WTC11 (cell line): ENCODE measurements around the gene SLCO4C1. TPM values are rescaled to one million over a fixed set of nuclear protein-coding genes. Genes with fewer than 3 reads are reported as not detected.
A peak's percentile ranks its signal among the peaks of the same experiment; 100 is the strongest.

Experiments
- ATAC-seq: fragments of 200-7000 bp; cut with Tn5 transposase; 2 replicates; pipeline ENCODE4 v1.10.0; 2021; ENCODE audit warnings: mild to moderate bottlenecking, moderate library complexity
- Bru-seq: library from RNA; stranded (reverse); fragments of 400-500 nt; gene quantifications from one replicate; lab custom pipeline; 2021; lab: Mats Ljungman, UMichigan
- CTCF ChIA-PET: fragments of 300-600 bp; sonication (Branson Sonifier 250); formaldehyde crosslinking; loops from one replicate; lab custom pipeline; 2021; ENCODE audit warnings: antibody characterized with exemption; lab: Charles Lee
- POLR2A ChIA-PET: fragments of 350-600 bp; sonication (Branson Sonifier 250); formaldehyde crosslinking; loops from one replicate; lab custom pipeline; 2021; ENCODE audit warnings: antibody characterized with exemption; lab: Charles Lee
- DNase-seq: peaks from one replicate; pipeline ENCODE4 v3.0.0; 2021; ENCODE audit warnings: low spot score
- H3K27ac Mint-ChIP-seq: 2 replicates; pipeline ENCODE4 v1.8.0; 2021; ENCODE audit warnings: mixed read lengths
- H3K27me3 Mint-ChIP-seq: 2 replicates; pipeline ENCODE4 v1.8.0; 2021; ENCODE audit warnings: low read depth, mild to moderate bottlenecking, moderate library complexity, mixed read lengths
- H3K36me3 Mint-ChIP-seq: 2 replicates; pipeline ENCODE4 v1.8.0; 2021; ENCODE audit warnings: mixed read lengths
- H3K4me1 Mint-ChIP-seq: 2 replicates; pipeline ENCODE4 v1.8.0; 2022; ENCODE audit warnings: mixed read lengths
- H3K4me3 Mint-ChIP-seq: 2 replicates; pipeline ENCODE4 v1.8.0; 2021; ENCODE audit warnings: mild to moderate bottlenecking, moderate library complexity, mixed read lengths
- H3K9me3 Mint-ChIP-seq: 2 replicates; pipeline ENCODE4 v1.8.0; 2021; ENCODE audit warnings: mixed read lengths
- AFF4 ChIP-seq: sonication (generic); formaldehyde crosslinking; IDR thresholded peaks from 2 replicates; pipeline ENCODE4 v1.8.1; 2023; ENCODE audit warnings: mild to moderate bottlenecking, missing genetic modification reagents, borderline replicate concordance
- ATF3 ChIP-seq: sonication (generic); formaldehyde crosslinking; conservative IDR thresholded peaks from 2 replicates; pipeline ENCODE4 v1.8.1; 2022; ENCODE audit warnings: mild to moderate bottlenecking, missing genetic modification reagents
- CREB1 ChIP-seq: sonication (generic); formaldehyde crosslinking; IDR thresholded peaks from 2 replicates; pipeline ENCODE4 v1.8.0; 2023; ENCODE audit warnings: mild to moderate bottlenecking, missing genetic modification reagents
- CREM ChIP-seq: sonication (generic); formaldehyde crosslinking; IDR thresholded peaks from 2 replicates; pipeline ENCODE4 v1.8.1; 2022; ENCODE audit warnings: mild to moderate bottlenecking, missing genetic modification reagents, moderate library complexity
- E2F1 ChIP-seq: sonication (generic); formaldehyde crosslinking; IDR thresholded peaks from 2 replicates; pipeline ENCODE4 v1.8.0; 2022; ENCODE audit warnings: mild to moderate bottlenecking, missing genetic modification reagents
- FOXK1 ChIP-seq: sonication (generic); formaldehyde crosslinking; IDR thresholded peaks from 2 replicates; pipeline ENCODE4 v1.8.0; 2022; ENCODE audit warnings: mild to moderate bottlenecking, moderate library complexity, missing genetic modification reagents
- GABPB1 ChIP-seq: sonication (generic); formaldehyde crosslinking; IDR thresholded peaks from 2 replicates; pipeline ENCODE4 v1.8.1; 2023; ENCODE audit warnings: mild to moderate bottlenecking, missing genetic modification reagents
- IRF2 ChIP-seq: sonication (generic); formaldehyde crosslinking; IDR thresholded peaks from 2 replicates; pipeline ENCODE4 v1.8.0; 2022; ENCODE audit warnings: low read depth, missing genetic modification reagents, borderline replicate concordance
- KAT7 ChIP-seq: sonication (generic); formaldehyde crosslinking; IDR thresholded peaks from 2 replicates; pipeline ENCODE4 v1.8.1; 2023; ENCODE audit warnings: missing genetic modification reagents, mild to moderate bottlenecking, borderline replicate concordance
- MXD4 ChIP-seq: fragments of 250-450 bp; sonication (Bioruptor Pico); IDR thresholded peaks from 2 replicates; pipeline ENCODE4 v1.8.0; 2021; ENCODE audit warnings: mild to moderate bottlenecking, moderate library complexity, borderline replicate concordance
- MYBL2 ChIP-seq: sonication (generic); formaldehyde crosslinking; IDR thresholded peaks from 2 replicates; pipeline ENCODE4 v1.8.1; 2023; ENCODE audit warnings: mild to moderate bottlenecking, moderate library complexity, missing genetic modification reagents
- OVOL2 ChIP-seq: fragments of 250-450 bp; sonication (Bioruptor Pico); IDR thresholded peaks from 2 replicates; pipeline ENCODE4 v1.9.0; 2021; ENCODE audit warnings: mild to moderate bottlenecking, borderline replicate concordance
- PREB ChIP-seq: sonication (generic); formaldehyde crosslinking; IDR thresholded peaks from 2 replicates; pipeline ENCODE4 v1.8.1; 2022; ENCODE audit warnings: mild to moderate bottlenecking, missing genetic modification reagents, moderate library complexity, borderline replicate concordance
- RELA ChIP-seq: sonication (generic); formaldehyde crosslinking; IDR thresholded peaks from 2 replicates; pipeline ENCODE4 v1.8.1; 2022; ENCODE audit warnings: missing genetic modification reagents, mild to moderate bottlenecking, borderline replicate concordance
- SOX15 ChIP-seq: fragments of 250-450 bp; sonication (Bioruptor Pico); IDR thresholded peaks from 2 replicates; pipeline ENCODE4 v1.9.0; 2021; ENCODE audit warnings: mild to moderate bottlenecking
- TEAD1 ChIP-seq: sonication (generic); formaldehyde crosslinking; IDR thresholded peaks from 2 replicates; pipeline ENCODE4 v1.8.0; 2022; ENCODE audit warnings: mild to moderate bottlenecking, missing genetic modification reagents
- TP53 ChIP-seq: sonication (generic); formaldehyde crosslinking; IDR thresholded peaks from 2 replicates; pipeline ENCODE4 v1.8.1; 2023; ENCODE audit warnings: mild to moderate bottlenecking, missing genetic modification reagents
- USF1 ChIP-seq: sonication (generic); formaldehyde crosslinking; IDR thresholded peaks from 2 replicates; pipeline ENCODE4 v1.8.0; 2022; ENCODE audit warnings: mild to moderate bottlenecking, missing genetic modification reagents
- USF2 ChIP-seq: sonication (generic); formaldehyde crosslinking; IDR thresholded peaks from 2 replicates; pipeline ENCODE4 v1.8.1; 2023; ENCODE audit warnings: mild to moderate bottlenecking, missing genetic modification reagents, moderate library complexity
- ZBTB21 ChIP-seq: sonication (generic); formaldehyde crosslinking; IDR thresholded peaks from 2 replicates; pipeline ENCODE4 v1.8.1; 2023; ENCODE audit warnings: mild to moderate bottlenecking, missing genetic modification reagents, borderline replicate concordance
- ZNF121 ChIP-seq: sonication (generic); formaldehyde crosslinking; IDR thresholded peaks from 2 replicates; pipeline ENCODE4 v1.8.0; 2023; ENCODE audit warnings: missing genetic modification reagents
- ZNF138 ChIP-seq: sonication (generic); formaldehyde crosslinking; conservative IDR thresholded peaks from 2 replicates; pipeline ENCODE4 v1.8.1; 2022; ENCODE audit warnings: mild to moderate bottlenecking, moderate library complexity, missing genetic modification reagents
- ZNF232 ChIP-seq: sonication (generic); formaldehyde crosslinking; IDR thresholded peaks from 2 replicates; pipeline ENCODE4 v1.8.0; 2022; ENCODE audit warnings: mild to moderate bottlenecking, missing genetic modification reagents
- ZNF263 ChIP-seq: sonication (generic); formaldehyde crosslinking; IDR thresholded peaks from 2 replicates; pipeline ENCODE4 v1.8.1; 2022; ENCODE audit warnings: low read depth, mild to moderate bottlenecking, moderate library complexity, missing genetic modification reagents
- ZNF512 ChIP-seq: sonication (generic); formaldehyde crosslinking; IDR thresholded peaks from 2 replicates; pipeline ENCODE4 v1.8.1; 2022; ENCODE audit warnings: missing genetic modification reagents, borderline replicate concordance
- ZNF671 ChIP-seq: fragments of 250-450 bp; sonication (Bioruptor Pico); IDR thresholded peaks from 2 replicates; pipeline ENCODE4 v1.8.0; 2021; ENCODE audit warnings: mild to moderate bottlenecking
- long read RNA-seq, 3 experiments: library from RNA in 1 of 3; library from capped mRNA in 1 of 3; library from polyadenylated mRNA in 1 of 3; unstranded in 2 of 3; stranded (forward) in 1 of 3; transcript quantifications; one replicate each; pipeline ENCODE4 v2.0.0, GENCODE V29; 2021
- total RNA-seq: library from RNA; stranded (reverse); gene quantifications from 3 replicates; pipeline ENCODE4 v1.2.3, GENCODE V29; 2021

The SLCO4C1 gene
- total RNA-seq = 5.4 to 6.2 TPM (median 6.0 TPM) in 3 replicates
- percentile 68 among the genes with signal in this experiment for Bru-seq, nascent RNA
- long read RNA-seq, experiment 1, full-length matches to known transcripts = 30 of 45 reads
- long read RNA-seq, experiment 1, partial matches to known transcripts = 3 of 45 reads
- long read RNA-seq, experiment 1, other reads (novel, unspliced or antisense) = 12 of 45 reads
- long read RNA-seq, experiment 2, full-length matches to known transcripts = 3 of 13 reads
- long read RNA-seq, experiment 2, partial matches to known transcripts = 7 of 13 reads
- long read RNA-seq, experiment 2, other reads (novel, unspliced or antisense) = 3 of 13 reads
- long read RNA-seq, experiment 3 = 0 reads

GRCh38 chr5:102296178-102296817 is at the start of gene SLCO4C1:
SLCO4C1 (minus strand) TSS chr5:102296284; CDS start chr5:102296262, 22 bp downstream.
- ChIA-PET CTCF (interaction anchor here (0.6 to 2.3 kb wide), 24 partner anchors 10 to 813 kb away, joined by 3 to 16 read pairs (median 4); no protein-coding TSS in a partner anchor), POLR2A (interaction anchor here (0.8 kb wide), 1 partner anchor 9 kb away, joined by 3 read pairs; no protein-coding TSS in a partner anchor)
- peak within 1 kb of the TSS; percentile 74 for H3K4me3 Mint-ChIP-seq
- peak within 1 kb of the TSS; percentile 91 for H3K27ac Mint-ChIP-seq
- H3K4me1 Mint-ChIP-seq = peaks cover 19% of the 10 kb centered on the region
- no peaks in the 10 kb centered on the region for H3K9me3 Mint-ChIP-seq
- ATAC-seq = peak; percentile 96
- H3K36me3 Mint-ChIP-seq = no peaks in the 10 kb centered on the region
- H3K27me3 Mint-ChIP-seq = peaks cover 8% of the 10 kb centered on the region; the same call in 1 of the 2 replicates
- DNase-seq = peak; percentile 98
- TF ChIP-seq CREM (CRISPR knock-in tag) (0 out of 2 replicates have a peak, but pooled peaks have one; percentile 38), ZNF512 (CRISPR knock-in tag) (no peak), ZNF232 (no peak), ZNF263 (CRISPR knock-in tag) (no peak), MXD4 (CRISPR knock-in tag) (no peak), ZBTB21 (CRISPR knock-in tag) (peak; percentile 82; the same call in 1 of the 2 replicates), USF2 (CRISPR knock-in tag) (peak; percentile 25; the same call in 1 of the 2 replicates), CREB1 (peak; percentile 25; the same call in 1 of the 2 replicates), PREB (CRISPR knock-in tag) (no peak), ZNF671 (CRISPR knock-in tag) (no peak), ZNF138 (no peak; the same call in 1 of the 2 replicates), AFF4 (no peak; the same call in 1 of the 2 replicates), MYBL2 (CRISPR knock-in tag) (peak; percentile 24; the same call in 1 of the 2 replicates), ATF3 (CRISPR knock-in tag) (no peak), TEAD1 (CRISPR knock-in tag) (0 out of 2 replicates have a peak, but pooled peaks have one; percentile 18), RELA (CRISPR knock-in tag) (no peak), GABPB1 (CRISPR knock-in tag) (0 out of 2 replicates have a peak, but pooled peaks have one; percentile 29), E2F1 (CRISPR knock-in tag) (no peak), USF1 (CRISPR knock-in tag) (peak; percentile 41; the same call in 1 of the 2 replicates), ZNF121 (CRISPR knock-in tag) (peak; percentile 96), SOX15 (CRISPR knock-in tag) (no peak), KAT7 (CRISPR knock-in tag) (peak; percentile 66; the same call in 1 of the 2 replicates), IRF2 (CRISPR knock-in tag) (no peak), OVOL2 (CRISPR knock-in tag) (no peak), TP53 (CRISPR knock-in tag) (peak; percentile 66; the same call in 1 of the 2 replicates), FOXK1 (peak; percentile 39; the same call in 1 of the 2 replicates)
